ENCODE measurements around the gene TMEM169. TPM values are rescaled to one million over a fixed set of nuclear protein-coding genes. Genes with fewer than 3 reads are reported as not detected.

Gene TMEM169
- total RNA-seq, 1 donor from 2014 or later: 3.2 TPM

GRCh38 chr2:216051350-216051749 is 30.4 kb upstream of the TMEM169 start:
- TF ChIP-seq, protein P1, sequence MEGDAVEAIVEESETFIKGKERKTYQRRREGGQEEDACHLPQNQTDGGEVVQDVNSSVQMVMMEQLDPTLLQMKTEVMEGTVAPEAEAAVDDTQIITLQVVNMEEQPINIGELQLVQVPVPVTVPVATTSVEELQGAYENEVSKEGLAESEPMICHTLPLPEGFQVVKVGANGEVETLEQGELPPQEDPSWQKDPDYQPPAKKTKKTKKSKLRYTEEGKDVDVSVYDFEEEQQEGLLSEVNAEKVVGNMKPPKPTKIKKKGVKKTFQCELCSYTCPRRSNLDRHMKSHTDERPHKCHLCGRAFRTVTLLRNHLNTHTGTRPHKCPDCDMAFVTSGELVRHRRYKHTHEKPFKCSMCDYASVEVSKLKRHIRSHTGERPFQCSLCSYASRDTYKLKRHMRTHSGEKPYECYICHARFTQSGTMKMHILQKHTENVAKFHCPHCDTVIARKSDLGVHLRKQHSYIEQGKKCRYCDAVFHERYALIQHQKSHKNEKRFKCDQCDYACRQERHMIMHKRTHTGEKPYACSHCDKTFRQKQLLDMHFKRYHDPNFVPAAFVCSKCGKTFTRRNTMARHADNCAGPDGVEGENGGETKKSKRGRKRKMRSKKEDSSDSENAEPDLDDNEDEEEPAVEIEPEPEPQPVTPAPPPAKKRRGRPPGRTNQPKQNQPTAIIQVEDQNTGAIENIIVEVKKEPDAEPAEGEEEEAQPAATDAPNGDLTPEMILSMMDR (IDR thresholded peaks at IDR 0.05; ENCODE audit: unreplicated experiment): no peak
- Mint-ChIP-seq H3K36me3 (ENCODE audit: low read depth, unreplicated experiment) (no peaks in the 10 kb centered on the region), H3K4me3 (ENCODE audit: unreplicated experiment) (no peak overlapping the region), H3K27me3 (ENCODE audit: unreplicated experiment) (no peaks in the 10 kb centered on the region), H3K4me1 (ENCODE audit: unreplicated experiment) (no peaks in the 10 kb centered on the region), H3K27ac (ENCODE audit: unreplicated experiment) (no peak overlapping the region), H3K9me3 (ENCODE audit: unreplicated experiment) (no peaks in the 10 kb centered on the region)
- no peak for DNase-seq (ENCODE audit: low spot score)

DNA sequence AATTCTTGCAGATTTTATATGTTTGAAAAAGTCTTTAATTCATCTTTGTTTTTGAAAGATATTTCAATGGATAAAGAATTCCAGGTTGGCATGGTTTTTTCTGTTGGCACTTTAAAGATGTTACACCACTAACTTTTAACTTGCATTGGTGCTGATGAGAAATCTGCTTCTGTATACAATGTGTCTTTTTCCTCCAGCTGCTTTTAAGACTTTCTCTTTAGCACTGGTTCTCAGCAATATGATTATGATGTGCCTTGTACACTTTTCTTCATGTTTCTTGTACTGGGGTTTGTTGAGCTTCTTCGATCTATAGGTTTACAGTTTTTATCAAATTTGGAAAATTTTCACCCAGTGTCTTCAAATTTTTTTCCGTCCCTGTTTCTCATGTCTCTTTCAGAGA is 29.3 kb upstream of the TMEM169 start:
- Mint-ChIP-seq H3K36me3 (ENCODE audit: low read depth, unreplicated experiment) (no peaks in the 10 kb centered on the region), H3K4me3 (ENCODE audit: unreplicated experiment) (no peak overlapping the region), H3K9me3 (ENCODE audit: unreplicated experiment) (no peaks in the 10 kb centered on the region), H3K27me3 (ENCODE audit: unreplicated experiment) (no peaks in the 10 kb centered on the region), H3K27ac (ENCODE audit: unreplicated experiment) (no peak overlapping the region), H3K4me1 (ENCODE audit: unreplicated experiment) (no peaks in the 10 kb centered on the region)
- DNase-seq (ENCODE audit: low spot score): no peak
- TF ChIP-seq, protein P1 (IDR thresholded peaks at IDR 0.05; ENCODE audit: unreplicated experiment): no peak

DNA sequence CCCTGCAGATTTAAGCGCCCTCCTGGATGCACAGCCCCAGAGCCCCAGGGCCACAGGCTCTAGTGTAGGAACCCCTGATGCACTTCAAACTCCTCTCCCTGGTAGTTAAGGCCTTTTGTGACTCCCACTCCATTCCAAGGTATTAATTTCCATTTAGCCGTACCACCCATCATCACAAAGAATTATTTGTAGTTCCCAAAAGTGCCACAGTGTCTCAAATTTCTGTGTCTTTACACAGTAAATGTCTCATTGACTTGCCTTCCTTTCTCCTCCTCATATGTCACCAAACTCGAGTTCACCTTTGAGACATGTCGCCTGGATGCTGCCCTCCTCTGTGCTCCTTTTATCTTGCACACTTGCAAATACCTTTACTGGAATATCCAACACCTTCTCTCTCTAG is 26.0 kb upstream of the TMEM169 start:
- TF ChIP-seq, protein P1 (IDR thresholded peaks at IDR 0.05; ENCODE audit: unreplicated experiment): no peak
- no peak for DNase-seq (ENCODE audit: low spot score)
- H3K4me1 Mint-ChIP-seq (ENCODE audit: unreplicated experiment): peaks cover 5% of the 10 kb centered on the region
- no peak overlapping the region for H3K27ac Mint-ChIP-seq (ENCODE audit: unreplicated experiment)
- H3K36me3 Mint-ChIP-seq (ENCODE audit: low read depth, unreplicated experiment): no peaks in the 10 kb centered on the region
- no peaks in the 10 kb centered on the region for H3K27me3 Mint-ChIP-seq (ENCODE audit: unreplicated experiment)
- H3K9me3 Mint-ChIP-seq (ENCODE audit: unreplicated experiment): no peaks in the 10 kb centered on the region
- H3K4me3 Mint-ChIP-seq (ENCODE audit: unreplicated experiment): no peak overlapping the region

DNA sequence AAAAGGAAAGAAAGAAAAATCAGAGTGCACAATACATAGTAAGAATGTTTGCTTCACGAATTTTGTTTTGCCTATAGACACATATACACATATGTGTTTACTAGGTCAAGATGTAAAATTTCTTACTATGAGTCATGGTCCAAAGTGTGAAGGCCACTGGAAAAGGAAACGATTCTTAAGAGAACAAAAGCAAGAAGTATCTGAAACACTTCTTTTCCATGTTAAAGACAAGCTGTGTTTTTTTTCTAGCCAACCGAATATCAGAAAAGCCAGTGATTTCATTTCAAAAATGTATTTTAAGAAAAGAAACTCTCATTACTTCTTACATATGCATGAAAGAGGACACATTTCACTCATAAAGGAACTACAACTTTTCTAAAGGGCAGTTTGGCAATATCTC is 25.0 kb upstream of the TMEM169 start:
- no peaks in the 10 kb centered on the region for H3K27me3 Mint-ChIP-seq (ENCODE audit: unreplicated experiment)
- TF ChIP-seq, protein P1 (IDR thresholded peaks at IDR 0.05; ENCODE audit: unreplicated experiment): no peak

GRCh38 chr2:216057688-216058193 is 24.0 kb upstream of the TMEM169 start:
- H3K4me3 Mint-ChIP-seq (ENCODE audit: unreplicated experiment): no peak overlapping the region
- no peak for DNase-seq (ENCODE audit: low spot score)
- H3K27me3 Mint-ChIP-seq (ENCODE audit: unreplicated experiment): no peaks in the 10 kb centered on the region
- TF ChIP-seq, protein P1 (IDR thresholded peaks at IDR 0.05; ENCODE audit: unreplicated experiment): no peak
- no peaks in the 10 kb centered on the region for H3K9me3 Mint-ChIP-seq (ENCODE audit: unreplicated experiment)
- H3K27ac Mint-ChIP-seq (ENCODE audit: unreplicated experiment): no peak overlapping the region
- no peaks in the 10 kb centered on the region for H3K36me3 Mint-ChIP-seq (ENCODE audit: low read depth, unreplicated experiment)
- H3K4me1 Mint-ChIP-seq (ENCODE audit: unreplicated experiment): peaks cover 5% of the 10 kb centered on the region

More for the DNA sequence above, 25.0 kb upstream of the TMEM169 start:
- Mint-ChIP-seq H3K27ac (ENCODE audit: unreplicated experiment) (no peak overlapping the region), H3K9me3 (ENCODE audit: unreplicated experiment) (no peaks in the 10 kb centered on the region), H3K4me3 (ENCODE audit: unreplicated experiment) (no peak overlapping the region), H3K4me1 (ENCODE audit: unreplicated experiment) (peaks cover 5% of the 10 kb centered on the region), H3K36me3 (ENCODE audit: low read depth, unreplicated experiment) (no peaks in the 10 kb centered on the region)
- DNase-seq (ENCODE audit: low spot score): no peak

Data from endothelial cell (in vitro differentiated cells).